ENCODE measurements around the gene DMRTB1. TPM values are rescaled to one million over a fixed set of nuclear protein-coding genes. Genes with fewer than 3 reads are reported as not detected.
A peak's percentile ranks its signal among the peaks of the same experiment; 100 is the strongest.

DMRTB1 gene
- polyA plus RNA-seq, 1 donor, result not detected

DNA sequence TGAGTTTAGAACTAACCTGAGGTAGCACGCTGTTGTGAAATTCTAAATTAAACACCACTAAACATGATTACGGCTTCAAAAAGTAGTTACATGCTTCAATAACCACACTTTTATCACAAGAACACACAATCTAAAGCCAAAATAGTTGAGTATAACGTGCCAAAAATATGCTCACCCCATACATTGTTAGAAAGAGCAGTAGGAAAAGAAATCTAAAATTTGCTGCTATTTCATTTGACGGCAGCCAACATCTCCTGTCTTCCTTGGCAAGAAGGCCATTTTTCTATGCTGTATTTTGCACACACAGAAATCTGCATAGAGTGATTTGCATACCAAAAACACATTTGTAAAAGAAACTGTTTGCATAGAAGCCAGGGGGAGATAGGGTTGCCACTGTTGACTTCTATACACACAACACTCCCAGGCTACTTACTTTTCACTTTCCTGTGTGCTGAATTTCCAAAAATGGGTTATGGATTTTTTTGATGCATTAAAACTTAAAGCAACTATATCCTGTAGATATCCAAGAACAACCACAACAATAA lies 42.9 kb upstream of the DMRTB1 start:
- Histone ChIP-seq H3K36me3 (ENCODE audit: control insufficient read depth, insufficient read depth, low read length) (no peaks in the 10 kb centered on the region), H3K4me3 (ENCODE audit: low read length) (no peak overlapping the region), H3K4me1 (ENCODE audit: control insufficient read depth, insufficient read depth, low read length) (no peaks in the 10 kb centered on the region), H3K27me3 (ENCODE audit: control insufficient read depth, insufficient read depth, low read length) (peaks cover 5% of the 10 kb centered on the region), H3K27ac (ENCODE audit: low read length) (no peak overlapping the region), H3K9me3 (ENCODE audit: control insufficient read depth, low read depth, low read length) (no peaks in the 10 kb centered on the region)
- DNase-seq, result no peak
- WGBS (ENCODE audit: insufficient coverage, low lambda C conversion rate), result no CpG with 5 or more reads among the region's 4 CpGs

DNA sequence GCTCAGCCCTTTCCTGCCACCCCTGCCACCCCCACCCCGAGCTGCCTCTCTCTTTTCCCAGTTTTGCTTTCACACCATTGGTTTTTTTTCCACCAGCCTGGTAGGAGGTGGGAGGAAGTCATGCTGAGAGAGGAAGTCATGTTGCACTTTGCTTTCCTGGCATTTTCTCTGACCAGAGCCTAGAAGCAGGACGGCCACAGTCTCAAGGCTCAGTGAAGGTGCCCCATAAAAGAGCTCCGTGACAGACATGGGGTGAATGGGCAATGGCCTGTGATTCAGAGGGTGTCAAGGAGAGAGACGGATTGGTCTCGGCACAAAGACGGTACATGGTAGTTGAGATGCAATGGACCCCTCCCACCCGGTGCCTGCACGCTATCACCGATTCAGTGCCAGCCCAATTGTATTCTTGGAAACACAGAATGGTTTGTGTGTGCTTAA lies 42.1 kb upstream of the DMRTB1 start:
- H3K4me1 ChIP-seq (ENCODE audit: control insufficient read depth, insufficient read depth, low read length), result no peaks in the 10 kb centered on the region
- H3K9me3 ChIP-seq (ENCODE audit: control insufficient read depth, low read depth, low read length), result no peaks in the 10 kb centered on the region
- no peak overlapping the region for H3K4me3 ChIP-seq (ENCODE audit: low read length)
- DNase-seq, result no peak
- no peaks in the 10 kb centered on the region for H3K36me3 ChIP-seq (ENCODE audit: control insufficient read depth, insufficient read depth, low read length)
- H3K27ac ChIP-seq (ENCODE audit: low read length), result no peak overlapping the region
- WGBS (ENCODE audit: insufficient coverage, low lambda C conversion rate), result no CpG with 5 or more reads among the region's 9 CpGs
- H3K27me3 ChIP-seq (ENCODE audit: control insufficient read depth, insufficient read depth, low read length), result peaks cover 5% of the 10 kb centered on the region

- H3K27me3 ChIP-seq (ENCODE audit: control insufficient read depth, insufficient read depth, low read length), result peaks cover 5% of the 10 kb centered on the region
- no peaks in the 10 kb centered on the region for H3K4me1 ChIP-seq (ENCODE audit: control insufficient read depth, insufficient read depth, low read length)
- DNase-seq, result no peak
- no peaks in the 10 kb centered on the region for H3K36me3 ChIP-seq (ENCODE audit: control insufficient read depth, insufficient read depth, low read length)
- no peak overlapping the region for H3K4me3 ChIP-seq (ENCODE audit: low read length)
- H3K9me3 ChIP-seq (ENCODE audit: control insufficient read depth, low read depth, low read length), result no peaks in the 10 kb centered on the region
- H3K27ac ChIP-seq (ENCODE audit: low read length), result no peak overlapping the region
- no CpG with 5 or more reads among the region's 5 CpGs for WGBS (ENCODE audit: insufficient coverage, low lambda C conversion rate)
These were observed 40.2 kb upstream of the DMRTB1 start for GRCh38 chr1:53419034-53419433.

- Histone ChIP-seq H3K36me3 (ENCODE audit: control insufficient read depth, insufficient read depth, low read length) (no peaks in the 10 kb centered on the region), H3K27me3 (ENCODE audit: control insufficient read depth, insufficient read depth, low read length) (peaks cover 5% of the 10 kb centered on the region)
- 90% methylated on average over 2 of the region's 2 CpGs for WGBS (ENCODE audit: insufficient coverage, low lambda C conversion rate)
These were observed 38.9 kb upstream of the DMRTB1 start for GRCh38 chr1:53420341-53420740.

DNA sequence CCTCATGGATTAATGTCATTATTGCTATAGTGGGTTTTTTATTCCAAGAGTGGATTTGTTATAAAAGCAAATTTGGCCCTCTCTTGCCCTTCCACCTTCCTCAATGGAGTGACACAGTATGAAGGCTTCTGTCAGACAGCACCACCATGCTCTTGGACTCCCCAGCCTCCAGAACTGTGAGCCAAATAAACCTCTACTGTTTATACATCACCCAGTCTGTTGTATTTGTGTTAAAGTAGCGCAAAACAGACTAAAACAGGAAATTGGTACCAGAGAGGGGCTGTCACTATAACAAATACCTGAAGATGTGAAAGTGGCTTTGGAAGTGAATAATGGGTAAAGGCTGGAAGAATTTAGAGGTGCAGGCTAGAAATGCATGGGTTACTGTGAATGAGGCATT lies 38.0 kb upstream of the DMRTB1 start:
- DNase-seq, result no peak
- WGBS (ENCODE audit: insufficient coverage, low lambda C conversion rate), result no CpG with 5 or more reads among the region's 1 CpG
- Histone ChIP-seq H3K27ac (ENCODE audit: low read length) (no peak overlapping the region), H3K27me3 (ENCODE audit: control insufficient read depth, insufficient read depth, low read length) (peaks cover 5% of the 10 kb centered on the region), H3K4me3 (ENCODE audit: low read length) (no peak overlapping the region), H3K36me3 (ENCODE audit: control insufficient read depth, insufficient read depth, low read length) (no peaks in the 10 kb centered on the region), H3K9me3 (ENCODE audit: control insufficient read depth, low read depth, low read length) (no peaks in the 10 kb centered on the region), H3K4me1 (ENCODE audit: control insufficient read depth, insufficient read depth, low read length) (no peaks in the 10 kb centered on the region)

More at GRCh38 chr1:53420341-53420740, 38.9 kb upstream of the DMRTB1 start:
- Histone ChIP-seq H3K9me3 (ENCODE audit: control insufficient read depth, low read depth, low read length) (no peaks in the 10 kb centered on the region), H3K4me3 (ENCODE audit: low read length) (no peak overlapping the region), H3K4me1 (ENCODE audit: control insufficient read depth, insufficient read depth, low read length) (no peaks in the 10 kb centered on the region), H3K27ac (ENCODE audit: low read length) (no peak overlapping the region)
- no peak for DNase-seq

- no CpG with 5 or more reads among the region's 5 CpGs for WGBS (ENCODE audit: insufficient coverage, low lambda C conversion rate)
- H3K27ac ChIP-seq (ENCODE audit: low read length), result no peak overlapping the region
- DNase-seq, result no peak
These were observed 28.9 kb upstream of the DMRTB1 start for GRCh38 chr1:53430261-53430660.

DNA sequence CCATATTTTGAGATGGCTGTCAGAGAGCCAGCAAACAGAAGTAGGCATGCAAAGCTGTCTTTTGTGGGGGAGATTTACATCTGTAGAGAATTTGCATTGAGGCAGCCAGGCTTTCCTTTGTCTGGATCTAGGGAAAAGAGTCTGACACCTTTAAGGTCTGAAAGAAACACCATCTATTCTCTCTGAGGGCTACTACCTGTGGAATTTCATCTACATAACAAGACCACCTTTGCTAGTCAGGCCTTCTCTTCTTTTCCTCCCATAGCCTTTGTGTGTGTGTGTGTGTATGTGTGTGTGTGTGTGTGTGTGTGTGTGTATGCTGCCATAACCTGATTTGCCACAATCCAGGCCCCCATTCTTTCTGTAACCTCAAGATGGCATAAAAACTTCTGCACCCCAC lies 28.4 kb upstream of the DMRTB1 start:
- no peak for DNase-seq
- H3K9me3 ChIP-seq (ENCODE audit: control insufficient read depth, low read depth, low read length), result no peaks in the 10 kb centered on the region
- H3K36me3 ChIP-seq (ENCODE audit: control insufficient read depth, insufficient read depth, low read length), result no peaks in the 10 kb centered on the region
- no peaks in the 10 kb centered on the region for H3K27me3 ChIP-seq (ENCODE audit: control insufficient read depth, insufficient read depth, low read length)
- H3K27ac ChIP-seq (ENCODE audit: low read length), result no peak overlapping the region
- no peak overlapping the region for H3K4me3 ChIP-seq (ENCODE audit: low read length)
- peaks cover 14% of the 10 kb centered on the region for H3K4me1 ChIP-seq (ENCODE audit: control insufficient read depth, insufficient read depth, low read length)

More at GRCh38 chr1:53430261-53430660, 28.9 kb upstream of the DMRTB1 start:
- Histone ChIP-seq H3K9me3 (ENCODE audit: control insufficient read depth, low read depth, low read length) (no peaks in the 10 kb centered on the region), H3K27me3 (ENCODE audit: control insufficient read depth, insufficient read depth, low read length) (no peaks in the 10 kb centered on the region), H3K4me1 (ENCODE audit: control insufficient read depth, insufficient read depth, low read length) (peaks cover 14% of the 10 kb centered on the region), H3K4me3 (ENCODE audit: low read length) (no peak overlapping the region), H3K36me3 (ENCODE audit: control insufficient read depth, insufficient read depth, low read length) (no peaks in the 10 kb centered on the region)

DNA sequence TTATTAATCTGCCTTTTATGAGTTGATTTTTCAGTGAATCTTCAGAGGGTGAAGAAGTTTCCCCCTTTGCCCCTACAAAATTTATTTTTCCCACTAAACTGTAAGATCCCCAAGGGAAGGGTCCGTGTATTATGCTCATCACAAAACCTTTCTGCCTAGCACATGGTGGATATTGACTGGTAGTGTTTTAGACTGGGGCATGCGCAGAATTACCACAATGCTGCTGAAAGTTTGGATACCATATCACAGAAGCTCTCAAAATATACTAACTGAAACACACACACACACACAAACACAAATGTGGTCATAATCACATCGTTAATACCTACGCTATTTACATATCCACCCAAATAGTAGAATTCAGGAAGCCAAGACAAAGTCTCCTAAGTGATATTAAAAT lies 28.0 kb upstream of the DMRTB1 start:
- DNase-seq, result no peak
- no peaks in the 10 kb centered on the region for H3K9me3 ChIP-seq (ENCODE audit: control insufficient read depth, low read depth, low read length)
- H3K36me3 ChIP-seq (ENCODE audit: control insufficient read depth, insufficient read depth, low read length), result no peaks in the 10 kb centered on the region
- no peaks in the 10 kb centered on the region for H3K27me3 ChIP-seq (ENCODE audit: control insufficient read depth, insufficient read depth, low read length)
- whole genome bisulfite sequencing (ENCODE audit: insufficient coverage, low lambda C conversion rate), result 50% methylated on average over 2 of the region's 4 CpGs
- H3K4me1 ChIP-seq (ENCODE audit: control insufficient read depth, insufficient read depth, low read length), result peaks cover 14% of the 10 kb centered on the region
- no peak overlapping the region for H3K27ac ChIP-seq (ENCODE audit: low read length)
- no peak overlapping the region for H3K4me3 ChIP-seq (ENCODE audit: low read length)

DNA sequence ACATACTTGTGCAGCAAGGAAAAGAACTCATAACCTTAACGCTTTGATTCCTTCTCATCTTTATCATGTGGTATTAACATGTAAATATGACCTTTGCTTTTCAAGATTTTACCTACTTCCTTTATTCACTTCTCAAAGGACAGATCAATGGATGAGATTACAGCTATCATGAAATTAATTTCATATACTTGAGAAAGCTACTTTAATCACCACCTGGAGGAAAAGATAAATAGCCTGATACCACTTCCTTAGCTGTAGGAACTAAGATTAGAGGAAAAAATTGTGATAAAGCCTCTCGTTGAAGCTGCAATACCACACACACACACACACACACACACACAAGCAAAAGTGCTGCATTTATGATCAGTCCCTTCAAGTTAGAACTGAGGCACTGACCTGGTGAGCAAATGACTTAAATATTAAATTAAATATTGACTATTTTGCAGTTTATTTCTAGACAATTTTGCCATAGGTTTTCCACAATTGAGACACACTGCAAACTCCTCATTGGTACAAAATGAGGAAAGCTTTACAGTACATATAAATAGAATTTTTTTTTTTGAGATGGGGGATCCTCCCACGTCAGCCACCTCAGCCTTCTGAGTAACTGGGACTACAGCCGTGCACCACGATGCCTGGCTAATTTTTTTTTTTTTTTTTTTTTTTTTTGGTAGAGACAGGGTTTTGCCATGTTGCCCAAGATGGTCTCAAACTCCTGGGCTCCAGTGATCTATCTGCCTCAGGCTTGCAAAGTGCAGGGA lies 27.2 kb upstream of the DMRTB1 start:
- peak in 1 of 2 donors; percentile 57 for DNase-seq
- WGBS (ENCODE audit: insufficient coverage, low lambda C conversion rate), result no CpG with 5 or more reads among the region's 5 CpGs
- Histone ChIP-seq H3K27me3 (ENCODE audit: control insufficient read depth, insufficient read depth, low read length) (no peaks in the 10 kb centered on the region), H3K4me3 (ENCODE audit: low read length) (no peak overlapping the region), H3K27ac (ENCODE audit: low read length) (no peak overlapping the region), H3K4me1 (ENCODE audit: control insufficient read depth, insufficient read depth, low read length) (peaks cover 14% of the 10 kb centered on the region), H3K36me3 (ENCODE audit: control insufficient read depth, insufficient read depth, low read length) (no peaks in the 10 kb centered on the region), H3K9me3 (ENCODE audit: control insufficient read depth, low read depth, low read length) (no peaks in the 10 kb centered on the region)

GRCh38 chr1:53432611-53433010 lies 26.6 kb upstream of the DMRTB1 start:
- Histone ChIP-seq H3K36me3 (ENCODE audit: control insufficient read depth, insufficient read depth, low read length) (no peaks in the 10 kb centered on the region), H3K27me3 (ENCODE audit: control insufficient read depth, insufficient read depth, low read length) (no peaks in the 10 kb centered on the region), H3K9me3 (ENCODE audit: control insufficient read depth, low read depth, low read length) (no peaks in the 10 kb centered on the region), H3K27ac (ENCODE audit: low read length) (no peak overlapping the region), H3K4me1 (ENCODE audit: control insufficient read depth, insufficient read depth, low read length) (peaks cover 14% of the 10 kb centered on the region), H3K4me3 (ENCODE audit: low read length) (no peak overlapping the region)
- no CpG with 5 or more reads among the region's 3 CpGs for WGBS (ENCODE audit: insufficient coverage, low lambda C conversion rate)
- DNase-seq, result peak; percentile 23 to 64

All from large intestine (tissue), 3 donors.